IPS DF 6.9 (cell line): ENCODE results near the gene NUP214.

Source experiments
- DNase-seq: peaks from one replicate; pipeline ENCODE4 v3.0.0-alpha.2; 2013; ENCODE audit warnings: low read depth, low spot score
- H3K27ac ChIP-seq: one replicate; pipeline ENCODE4 v1.5.1; 2013; ENCODE audit warnings: low read length, control low read depth
- H3K27me3 ChIP-seq: 2 replicates; pipeline ENCODE4 v1.6.1; 2013; ENCODE audit warnings: mild to moderate bottlenecking, low read length; ENCODE audit not compliant: control insufficient read depth, insufficient read depth
- H3K36me3 ChIP-seq: 2 replicates; pipeline ENCODE4 v1.6.1; 2013; ENCODE audit warnings: low read length; ENCODE audit not compliant: control insufficient read depth, insufficient read depth
- H3K4me1 ChIP-seq: 2 replicates; pipeline ENCODE4 v1.6.1; 2013; ENCODE audit warnings: low read length; ENCODE audit not compliant: control insufficient read depth, insufficient read depth
- H3K4me3 ChIP-seq: 2 replicates; pipeline ENCODE4 v1.5.1; 2013; ENCODE audit warnings: mild to moderate bottlenecking, low read length
- H3K9me3 ChIP-seq: 2 replicates; pipeline ENCODE4 v1.6.1; 2013; ENCODE audit warnings: low read length, inconsistent platforms; ENCODE audit not compliant: control insufficient read depth, insufficient read depth
- WGBS: extraction: QIAGEN DNeasy Blood & Tissue Kit; methylation state at CpG from one replicate; pipeline ENCODE4 v1.1.7; 2013; ENCODE audit warnings: mixed read lengths, missing lambda C conversion rate; ENCODE audit not compliant: insufficient read length, insufficient coverage; 5-methylcytosine and 5-hydroxymethylcytosine counted together

NUP214 gene

GRCh38 chr9:131281119-131281965 is 156.0 kb downstream of the NUP214 start:
- WGBS: no CpG with 5 or more reads among the region's 17 CpGs
- peaks cover 7% of the 10 kb centered on the region; the same call in 1 of the 2 replicates for H3K27me3 ChIP-seq

GRCh38 chr9:131282175-131282574 is 156.8 kb downstream of the NUP214 start:
- DNase-seq: no peak
- H3K36me3 ChIP-seq: no peaks in the 10 kb centered on the region
- WGBS: 100% methylated on average over 3 of the region's 4 CpGs
- H3K9me3 ChIP-seq: no peaks in the 10 kb centered on the region
- H3K4me3 ChIP-seq: peak overlapping the region; percentile 51; the same call in 1 of the 2 replicates
- H3K27me3 ChIP-seq: peaks cover 6% of the 10 kb centered on the region; the same call in 1 of the 2 replicates
- H3K4me1 ChIP-seq: peaks cover 8% of the 10 kb centered on the region
- H3K27ac ChIP-seq: no peak overlapping the region

More at GRCh38 chr9:131281119-131281965, 156.0 kb downstream of the NUP214 start:
- Histone ChIP-seq H3K36me3 (no peaks in the 10 kb centered on the region; the same call in 1 of the 2 replicates), H3K4me1 (peaks cover 8% of the 10 kb centered on the region), H3K9me3 (no peaks in the 10 kb centered on the region), H3K27ac (no peak overlapping the region), H3K4me3 (no peak overlapping the region)
- no peak for DNase-seq

GRCh38 chr9:131282688-131283422 is 157.5 kb downstream of the NUP214 start:
- no CpG with 5 or more reads among the region's 61 CpGs for WGBS
- no peak for DNase-seq
- H3K9me3 ChIP-seq: no peaks in the 10 kb centered on the region
- peaks cover 6% of the 10 kb centered on the region; the same call in 1 of the 2 replicates for H3K27me3 ChIP-seq
- H3K36me3 ChIP-seq: no peaks in the 10 kb centered on the region
- peak overlapping the region; percentile 51; the same call in 1 of the 2 replicates for H3K4me3 ChIP-seq
- H3K4me1 ChIP-seq: peaks cover 8% of the 10 kb centered on the region
- H3K27ac ChIP-seq: no peak overlapping the region
